ENCODE results near the gene HOXC12. TPM values are rescaled to one million over a fixed set of nuclear protein-coding genes. Genes with fewer than 3 reads are reported as not detected.

The HOXC12 gene
- total and polyA plus RNA-seq, 2 of the 8 experiments (the other 6 are each of a cell fraction or from before 2014, with no cell fraction given), result not detected

- TF ChIP-seq RBBP5 (IDR thresholded peaks at IDR 0.05; ENCODE audit: borderline replicate concordance, low read depth, low read length) (no peak), CTBP2 (IDR thresholded peaks at IDR 0.05; ENCODE audit: borderline replicate concordance, insufficient read depth, insufficient read length, low read length) (peak; percentile 21), YY1 (IDR thresholded peaks at IDR 0.05; ENCODE audit: low read depth, low read length) (no peak)
These were observed 16.9 kb upstream of the HOXC12 start (continued) for GRCh38 chr12:53937596-53938325.

Measured in H1 (cell line).